Right atrium auricular region (tissue), 2 donors: ENCODE measurements around the gene NR1I2. TPM values are rescaled to one million over a fixed set of nuclear protein-coding genes. Genes with fewer than 3 reads are reported as not detected.

Experiments
- DNase-seq: peaks from one replicate; pipeline ENCODE4 v3.0.0-alpha.2; 2019; ENCODE audit warnings: low spot score
- H3K27ac ChIP-seq, 2 donors: fragments of 200-600 bp; sonication (generic); 1 replicate in 1 of 2; 2 replicates in 1 of 2; pipeline ENCODE4 v1.5.1; 2016 to 2019
- H3K27me3 ChIP-seq, 2 donors: fragments of 200-600 bp; sonication (generic); one replicate each; pipeline versions ENCODE4 v1.5.1 to v1.6.0; 2017 to 2019
- H3K36me3 ChIP-seq: fragments of 200-600 bp; sonication (generic); one replicate; pipeline ENCODE4 v1.5.1; 2016
- H3K4me1 ChIP-seq, 2 donors: fragments of 200-600 bp; sonication (generic); one replicate each; pipeline versions ENCODE4 v1.5.1 to v1.6.0; 2017 to 2019
- H3K4me3 ChIP-seq, 2 donors: fragments of 200-600 bp; sonication (generic); 1 replicate in 1 of 2; 2 replicates in 1 of 2; pipeline ENCODE4 v1.5.1; 2017 to 2019; ENCODE audit warnings: mild to moderate bottlenecking in 1 of 2, moderate library complexity in 1 of 2
- H3K9me3 ChIP-seq, 2 donors: fragments of 200-600 bp; sonication (generic); one replicate each; pipeline ENCODE4 v1.5.1; 2019
- total RNA-seq, 2 donors: library from RNA; depleted of rRNA; stranded (reverse); fragments of >200 nt; gene quantifications; one replicate each; pipeline ENCODE4 v1.1.0, GENCODE V29; 2016
- TF ChIP-seq, protein P1 (sequence below), 2 donors: fragments of 200-600 bp; sonication (generic); IDR thresholded peaks; one replicate each; pipeline ENCODE4 v1.5.1; 2019; ENCODE audit warnings: antibody characterized with exemption in 2 of 2

Gene NR1I2
- total RNA-seq, 2 donors from 2014 or later: 0.82 TPM; not detected in 1

DNA sequence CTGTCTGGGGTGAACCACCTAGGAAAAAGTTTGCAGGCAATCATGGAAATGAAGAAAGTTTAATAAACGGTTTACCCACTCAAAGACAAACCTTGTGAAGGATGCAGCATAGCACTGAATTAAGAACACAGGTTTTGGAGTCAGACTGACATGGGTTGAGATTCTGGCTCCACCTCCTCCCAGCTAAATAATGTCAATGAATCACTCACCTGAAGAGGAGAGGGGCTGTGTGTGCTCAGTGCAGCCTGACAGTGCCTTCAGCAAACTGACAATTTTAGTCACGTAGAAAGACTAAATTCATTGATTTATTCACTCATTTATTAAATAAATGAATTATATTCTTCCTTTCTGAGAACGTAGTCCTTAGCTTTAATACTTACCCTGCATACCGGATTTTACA, 18.9 kb downstream of the NR1I2 start:
- H3K4me3 ChIP-seq: no peak overlapping the region
- H3K9me3 ChIP-seq: no peaks in the 10 kb centered on the region
- no peaks in the 10 kb centered on the region for H3K36me3 ChIP-seq
- no peaks in the 10 kb centered on the region for H3K4me1 ChIP-seq
- TF ChIP-seq, protein P1, sequence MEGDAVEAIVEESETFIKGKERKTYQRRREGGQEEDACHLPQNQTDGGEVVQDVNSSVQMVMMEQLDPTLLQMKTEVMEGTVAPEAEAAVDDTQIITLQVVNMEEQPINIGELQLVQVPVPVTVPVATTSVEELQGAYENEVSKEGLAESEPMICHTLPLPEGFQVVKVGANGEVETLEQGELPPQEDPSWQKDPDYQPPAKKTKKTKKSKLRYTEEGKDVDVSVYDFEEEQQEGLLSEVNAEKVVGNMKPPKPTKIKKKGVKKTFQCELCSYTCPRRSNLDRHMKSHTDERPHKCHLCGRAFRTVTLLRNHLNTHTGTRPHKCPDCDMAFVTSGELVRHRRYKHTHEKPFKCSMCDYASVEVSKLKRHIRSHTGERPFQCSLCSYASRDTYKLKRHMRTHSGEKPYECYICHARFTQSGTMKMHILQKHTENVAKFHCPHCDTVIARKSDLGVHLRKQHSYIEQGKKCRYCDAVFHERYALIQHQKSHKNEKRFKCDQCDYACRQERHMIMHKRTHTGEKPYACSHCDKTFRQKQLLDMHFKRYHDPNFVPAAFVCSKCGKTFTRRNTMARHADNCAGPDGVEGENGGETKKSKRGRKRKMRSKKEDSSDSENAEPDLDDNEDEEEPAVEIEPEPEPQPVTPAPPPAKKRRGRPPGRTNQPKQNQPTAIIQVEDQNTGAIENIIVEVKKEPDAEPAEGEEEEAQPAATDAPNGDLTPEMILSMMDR (IDR thresholded peaks at IDR 0.05): no peak
- DNase-seq: no peak
- no peak overlapping the region for H3K27ac ChIP-seq
- H3K27me3 ChIP-seq: no peaks in the 10 kb centered on the region

DNA sequence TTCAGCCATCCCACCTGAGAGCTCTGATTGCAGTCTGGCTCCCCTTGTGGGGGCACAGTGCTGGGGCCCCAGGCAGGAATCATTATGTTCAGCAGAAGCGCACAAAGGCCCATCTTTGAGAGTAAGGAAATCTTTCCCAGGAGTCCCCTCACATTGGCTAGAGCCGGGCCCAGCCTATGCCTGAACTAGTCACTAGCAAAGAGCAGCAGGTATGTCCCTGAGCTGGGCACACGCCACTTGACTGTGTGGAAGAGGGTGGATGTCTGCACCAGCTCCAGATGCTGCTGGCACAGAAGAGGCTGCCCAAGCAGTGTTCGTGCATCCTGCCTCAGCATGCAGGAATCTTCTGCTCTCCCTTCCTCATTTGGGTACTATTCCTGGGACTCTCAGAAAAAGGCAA, 26.3 kb downstream of the NR1I2 start:
- Histone ChIP-seq H3K27me3 (no peaks in the 10 kb centered on the region), H3K27ac (no peak overlapping the region), H3K36me3 (no peaks in the 10 kb centered on the region), H3K4me3 (no peak overlapping the region), H3K4me1 (peaks cover 0 to 12% of the 10 kb centered on the region in 2 donors), H3K9me3 (no peaks in the 10 kb centered on the region)
- TF ChIP-seq, protein P1 (IDR thresholded peaks at IDR 0.05): no peak
- no peak for DNase-seq

DNA sequence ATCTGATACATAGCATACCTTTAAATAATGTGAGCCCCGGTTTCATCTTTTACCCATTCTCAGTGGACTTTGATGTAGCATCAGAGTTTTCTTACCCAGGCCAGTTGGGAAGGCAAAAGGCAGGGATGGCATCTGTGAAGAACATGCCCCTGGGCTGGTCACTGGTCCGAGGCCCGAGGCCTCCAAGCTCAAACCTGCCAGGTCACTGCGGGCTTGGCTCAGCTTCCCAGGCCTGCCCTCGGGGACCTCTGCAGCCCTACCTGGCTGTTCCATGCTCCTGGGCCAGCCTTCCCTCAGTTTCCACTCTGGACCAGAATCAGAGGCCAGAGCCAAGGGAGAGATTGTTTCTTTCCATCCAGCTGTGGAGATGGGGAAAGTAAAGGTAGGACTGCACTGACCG, 26.9 kb downstream of the NR1I2 start:
- Histone ChIP-seq H3K27me3 (no peaks in the 10 kb centered on the region), H3K4me1 (peaks cover 0 to 12% of the 10 kb centered on the region in 2 donors), H3K36me3 (no peaks in the 10 kb centered on the region), H3K9me3 (no peaks in the 10 kb centered on the region), H3K27ac (no peak overlapping the region), H3K4me3 (no peak overlapping the region)
- no peak for DNase-seq
- TF ChIP-seq, protein P1 (IDR thresholded peaks at IDR 0.05): no peak

DNA sequence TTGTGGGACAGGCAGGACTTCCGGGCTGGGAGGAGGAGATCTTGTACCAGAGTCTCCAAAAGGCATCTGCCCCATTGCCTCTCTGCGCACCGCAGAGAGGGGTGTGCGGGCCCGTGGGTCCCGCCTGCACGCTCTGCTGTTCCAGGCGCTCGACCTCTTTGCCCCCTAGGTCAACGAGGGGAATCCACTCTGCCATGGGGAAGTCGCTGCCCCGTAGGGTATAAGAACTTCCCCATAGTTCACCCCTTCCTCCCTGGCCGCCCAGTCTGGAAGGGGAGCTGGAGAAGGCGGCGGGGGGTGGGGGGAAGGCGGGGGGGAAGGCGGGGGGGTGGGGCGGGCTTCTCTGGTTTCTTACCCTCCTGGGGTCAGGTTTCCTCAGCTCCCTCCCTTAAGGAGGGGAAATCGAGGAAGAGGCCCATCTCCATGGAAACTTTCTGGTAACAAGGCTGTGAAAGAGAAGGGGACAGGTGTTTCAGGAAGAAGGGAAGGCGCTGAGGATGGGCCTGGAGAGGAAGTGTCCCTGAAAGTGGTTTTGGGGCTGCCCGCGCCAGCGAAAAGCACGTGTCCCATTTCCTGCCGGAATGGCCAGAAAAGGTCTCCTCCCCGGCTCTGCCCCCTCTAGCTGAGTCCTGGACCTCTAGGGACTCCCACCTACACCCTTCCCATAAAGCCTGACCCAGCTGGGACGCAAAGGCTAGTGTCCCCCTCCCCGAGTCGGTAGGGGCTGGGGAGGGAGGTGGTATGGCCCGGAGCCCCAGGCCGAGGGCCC, 27.5 kb downstream of the NR1I2 start:
- H3K27ac ChIP-seq: no peak overlapping the region
- H3K27me3 ChIP-seq: no peaks in the 10 kb centered on the region
- H3K4me1 ChIP-seq: peaks cover 0 to 12% of the 10 kb centered on the region in 2 donors
- H3K9me3 ChIP-seq: no peaks in the 10 kb centered on the region
- H3K36me3 ChIP-seq: no peaks in the 10 kb centered on the region
- DNase-seq: no peak
- peak overlapping the region; percentile 33 to 58 for H3K4me3 ChIP-seq
- TF ChIP-seq, protein P1 (IDR thresholded peaks at IDR 0.05): no peak

DNA sequence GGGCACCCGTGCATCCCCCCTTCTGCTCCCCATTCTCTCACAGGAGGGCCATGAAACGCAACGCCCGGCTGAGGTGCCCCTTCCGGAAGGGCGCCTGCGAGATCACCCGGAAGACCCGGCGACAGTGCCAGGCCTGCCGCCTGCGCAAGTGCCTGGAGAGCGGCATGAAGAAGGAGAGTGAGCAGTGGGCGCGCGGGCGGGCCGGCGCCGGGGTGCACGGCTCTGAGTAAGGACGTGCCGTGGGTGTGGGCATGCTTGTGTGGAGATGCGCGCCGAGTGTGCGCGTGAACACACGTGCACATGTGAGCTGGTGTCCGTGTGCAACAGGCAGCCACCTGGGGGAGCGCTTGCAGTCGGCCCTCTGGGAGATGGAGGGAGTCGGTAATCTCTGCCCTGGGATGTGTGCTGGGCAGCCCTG, 28.1 kb downstream of the NR1I2 start:
- no peak for DNase-seq
- TF ChIP-seq, protein P1 (IDR thresholded peaks at IDR 0.05): no peak
- no peaks in the 10 kb centered on the region for H3K9me3 ChIP-seq
- H3K36me3 ChIP-seq: no peaks in the 10 kb centered on the region
- H3K4me1 ChIP-seq: peaks cover 0 to 12% of the 10 kb centered on the region in 2 donors
- no peaks in the 10 kb centered on the region for H3K27me3 ChIP-seq
- no peak overlapping the region for H3K27ac ChIP-seq
- H3K4me3 ChIP-seq: peak overlapping the region; percentile 33 to 58
